ENCODE data around the gene DNAH2. TPM values are rescaled to one million over a fixed set of nuclear protein-coding genes. Genes with fewer than 3 reads are reported as not detected.
A peak's percentile ranks its signal among the peaks of the same experiment; 100 is the strongest.

Gene DNAH2
- total and polyA plus RNA-seq, 4 experiments from 2014 or later, result not detected

DNA sequence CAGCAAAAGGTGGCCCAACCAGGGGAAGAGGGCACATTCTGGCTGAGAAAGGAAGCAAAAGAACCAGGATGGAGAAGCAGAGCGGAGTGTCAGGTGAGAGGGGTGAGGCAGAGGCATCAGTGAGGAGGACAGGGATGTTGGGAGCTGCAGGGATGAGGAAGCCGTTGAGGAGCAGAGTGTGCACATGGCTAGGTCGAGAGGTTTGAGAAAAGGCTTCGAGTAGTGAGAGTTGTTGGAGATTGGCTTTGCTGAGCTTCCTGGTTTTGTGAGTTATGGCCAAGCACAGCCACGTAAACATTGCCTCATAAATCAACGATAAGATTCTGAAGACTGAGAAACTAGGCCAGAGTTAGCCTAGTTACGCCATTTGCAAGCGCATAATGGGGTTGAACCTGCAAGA lies 26.9 kb downstream of the DNAH2 start:
- DNase-seq, result no peak
- Mint-ChIP-seq H3K4me3 (no peak overlapping the region), H3K27ac (no peak overlapping the region), H3K4me1 (peaks cover 0 to 4% (median 2%) of the 10 kb centered on the region in 4 donors), H3K27me3 (peaks cover 14 to 18% of the 10 kb centered on the region in 2 donors), H3K36me3 (no peaks in the 10 kb centered on the region), H3K9me3 (no peaks in the 10 kb centered on the region)
- no peaks in the 10 kb centered on the region for H3K4me1 ChIP-seq (ENCODE audit: insufficient read depth, low read length)
- intact Hi-C loops (cut with micrococcal nuclease), result no loop called here
- no peak overlapping the region for H3K4me3 ChIP-seq (ENCODE audit: low read length in 2 of 2)
- no peaks in the 10 kb centered on the region for H3K9me3 ChIP-seq (ENCODE audit: control insufficient read depth in 1 of 2, low read length in 2 of 2)
- ChIA-PET POLR2A (ENCODE audit: partially characterized antibody) (interaction anchor here (1.3 kb wide), 1 partner anchor 91 kb away, joined by 4 read pairs; no protein-coding TSS in a partner anchor), CTCF (ENCODE audit: partially characterized antibody) (interaction anchor here (0.7 to 3.4 kb wide), 10 partner anchors 9 to 316 kb away, joined by 3 to 13 read pairs (median 5); partner anchors contain the start of gene RNF227)
- H3K27ac ChIP-seq (ENCODE audit: low read depth, low read length), result no peak overlapping the region
- no peaks in the 10 kb centered on the region for H3K36me3 ChIP-seq (ENCODE audit: insufficient read depth, low read length)
- H3K27me3 ChIP-seq (ENCODE audit: insufficient read depth, low read length), result no peaks in the 10 kb centered on the region

GRCh38 chr17:7745748-7746470 lies 28.4 kb downstream of the DNAH2 start:
- intact Hi-C loops (cut with micrococcal nuclease), result no loop called here
- H3K4me3 Mint-ChIP-seq, result no peak overlapping the region
- H3K4me1 Mint-ChIP-seq, result peaks cover 0 to 3% (median under 1%) of the 10 kb centered on the region in 4 donors
- Histone ChIP-seq H3K27me3 (ENCODE audit: insufficient read depth, low read length) (no peaks in the 10 kb centered on the region), H3K36me3 (ENCODE audit: insufficient read depth, low read length) (no peaks in the 10 kb centered on the region), H3K4me1 (ENCODE audit: insufficient read depth, low read length) (no peaks in the 10 kb centered on the region), H3K9me3 (ENCODE audit: control insufficient read depth in 1 of 2, low read length in 2 of 2) (no peaks in the 10 kb centered on the region), H3K4me3 (ENCODE audit: low read length in 2 of 2) (no peak overlapping the region), H3K27ac (ENCODE audit: low read depth, low read length) (no peak overlapping the region)
- H3K27ac Mint-ChIP-seq, result no peak overlapping the region
- peaks cover 6 to 10% of the 10 kb centered on the region in 2 donors for H3K27me3 Mint-ChIP-seq
- H3K36me3 Mint-ChIP-seq, result no peaks in the 10 kb centered on the region
- DNase-seq, result no peak
- ChIA-PET POLR2A (ENCODE audit: partially characterized antibody) (no interaction called here), CTCF (ENCODE audit: partially characterized antibody) (no interaction called here)
- H3K9me3 Mint-ChIP-seq, result no peaks in the 10 kb centered on the region

DNA sequence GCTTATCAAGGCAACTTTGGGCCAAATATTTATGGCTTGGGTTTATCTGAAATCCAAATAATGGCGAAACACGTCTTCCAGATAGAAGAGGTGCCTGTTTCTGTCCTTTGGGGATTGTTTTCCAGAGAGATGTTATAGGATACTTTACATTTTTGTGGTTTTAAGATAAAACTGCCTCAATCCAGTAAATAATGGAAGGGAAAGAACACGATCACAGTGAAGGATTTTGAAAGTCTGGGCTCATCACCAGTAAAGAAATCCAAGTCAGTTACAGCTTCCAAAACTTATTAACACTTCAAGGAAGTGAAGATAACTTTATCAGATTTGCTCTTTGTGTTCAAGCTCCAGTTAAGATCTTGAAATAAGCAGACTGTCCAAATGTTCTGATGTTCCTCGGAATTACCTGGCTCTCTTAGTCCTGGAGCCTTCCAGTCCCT lies 30.1 kb downstream of the DNAH2 start:
- DNase-seq, result no peak
- no peak overlapping the region for H3K27ac ChIP-seq (ENCODE audit: low read depth, low read length)
- Mint-ChIP-seq H3K27me3 (peaks cover 5 to 9% of the 10 kb centered on the region in 2 donors), H3K4me3 (no peak overlapping the region), H3K4me1 (peaks cover 0 to 3% (median under 1%) of the 10 kb centered on the region in 4 donors), H3K9me3 (peaks cover 0 to 2% (median 0%) of the 10 kb centered on the region in 8 donors), H3K27ac (no peak overlapping the region), H3K36me3 (no peaks in the 10 kb centered on the region)
- H3K4me3 ChIP-seq (ENCODE audit: low read length in 2 of 2), result no peak overlapping the region
- H3K9me3 ChIP-seq (ENCODE audit: control insufficient read depth in 1 of 2, low read length in 2 of 2), result no peaks in the 10 kb centered on the region
- intact Hi-C loops (cut with micrococcal nuclease), result no loop called here
- no peaks in the 10 kb centered on the region for H3K4me1 ChIP-seq (ENCODE audit: insufficient read depth, low read length)
- H3K36me3 ChIP-seq (ENCODE audit: insufficient read depth, low read length), result no peaks in the 10 kb centered on the region
- ChIA-PET POLR2A (ENCODE audit: partially characterized antibody) (no interaction called here), CTCF (ENCODE audit: partially characterized antibody) (interaction anchor here (1.3 kb wide), 1 partner anchor 294 kb away, joined by 5 read pairs; no protein-coding TSS in a partner anchor)
- no peaks in the 10 kb centered on the region for H3K27me3 ChIP-seq (ENCODE audit: insufficient read depth, low read length)

DNA sequence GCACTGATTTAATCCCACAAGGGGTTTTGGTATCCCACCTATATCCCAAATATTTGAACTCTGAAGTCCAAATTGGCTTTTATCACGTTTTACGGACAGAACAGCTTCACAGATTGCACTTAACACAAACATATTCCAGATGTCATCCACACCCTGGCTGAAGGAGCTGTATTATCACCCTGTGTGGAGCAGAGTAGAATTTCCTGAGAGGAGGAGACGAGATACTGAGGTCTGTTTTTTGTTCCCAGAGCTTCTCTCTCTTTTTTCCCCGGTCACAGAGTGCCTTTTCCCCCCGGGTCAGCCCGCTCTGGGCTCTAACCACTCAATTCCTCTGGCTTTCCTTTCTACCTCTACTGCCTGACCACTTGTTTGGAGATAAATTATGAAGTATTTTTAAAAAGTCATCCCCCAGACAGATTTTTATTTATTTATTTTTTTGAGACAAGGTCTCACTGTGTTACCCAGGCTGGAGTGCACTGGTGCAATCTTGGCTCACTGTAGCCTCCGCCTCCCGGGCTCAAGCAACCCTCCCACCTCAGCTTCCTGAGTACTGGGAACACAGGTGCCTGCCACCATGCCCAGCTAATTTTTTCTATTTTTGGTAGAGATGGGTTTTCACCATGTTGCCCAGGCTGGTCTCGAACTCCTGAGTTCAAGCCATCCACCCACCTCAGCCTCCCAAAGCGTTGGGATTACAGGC lies 30.7 kb downstream of the DNAH2 start:
- Histone ChIP-seq H3K9me3 (ENCODE audit: control insufficient read depth in 1 of 2, low read length in 2 of 2) (no peaks in the 10 kb centered on the region), H3K36me3 (ENCODE audit: insufficient read depth, low read length) (no peaks in the 10 kb centered on the region), H3K27me3 (ENCODE audit: insufficient read depth, low read length) (no peaks in the 10 kb centered on the region), H3K4me1 (ENCODE audit: insufficient read depth, low read length) (no peaks in the 10 kb centered on the region), H3K4me3 (ENCODE audit: low read length in 2 of 2) (no peak overlapping the region), H3K27ac (ENCODE audit: low read depth, low read length) (no peak overlapping the region)
- Mint-ChIP-seq H3K27me3 (peaks cover 5 to 11% of the 10 kb centered on the region in 2 donors), H3K9me3 (peaks cover 0 to 2% (median 0%) of the 10 kb centered on the region in 8 donors), H3K36me3 (no peaks in the 10 kb centered on the region), H3K4me3 (no peak overlapping the region), H3K4me1 (peaks cover 0 to 3% (median under 1%) of the 10 kb centered on the region in 4 donors), H3K27ac (no peak overlapping the region)
- DNase-seq, result no peak
- CTCF ChIA-PET (ENCODE audit: partially characterized antibody), result interaction anchor here (1.3 kb wide), 1 partner anchor 293 kb away, joined by 5 read pairs; no protein-coding TSS in a partner anchor
- intact Hi-C loops (cut with micrococcal nuclease), result no loop called here
- POLR2A ChIA-PET (ENCODE audit: partially characterized antibody), result no interaction called here

DNA sequence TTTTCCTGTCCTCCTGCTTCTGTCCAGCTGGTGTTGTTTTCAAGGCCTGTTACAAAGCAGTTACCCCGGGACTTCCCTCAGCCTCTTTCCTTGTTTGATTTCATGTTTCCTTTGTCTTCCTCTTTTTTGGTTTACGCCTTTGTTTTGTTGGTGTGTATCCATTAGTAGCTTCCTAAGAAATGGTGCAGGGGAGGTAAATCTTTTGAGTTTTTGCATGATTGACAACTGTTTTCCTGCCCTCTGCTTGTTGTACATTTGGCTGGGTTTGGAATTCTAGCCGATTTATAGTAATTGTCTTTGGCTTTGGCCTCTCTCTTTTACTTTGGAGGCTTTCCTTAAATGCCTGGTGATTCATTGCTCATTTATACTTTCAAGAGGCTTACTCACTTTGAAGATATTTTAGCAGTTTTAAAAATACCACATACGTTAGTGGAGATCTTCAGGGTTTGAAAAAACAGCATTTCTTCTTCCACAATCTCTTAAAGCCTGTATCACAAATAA lies 32.8 kb downstream of the DNAH2 start:
- POLR2A ChIA-PET (ENCODE audit: partially characterized antibody), result no interaction called here
- intact Hi-C loops (cut with micrococcal nuclease), result no loop called here
- no peak overlapping the region for H3K4me3 ChIP-seq (ENCODE audit: low read length in 2 of 2)

GRCh38 chr17:7754656-7755055 lies 37.1 kb downstream of the DNAH2 start:
- Histone ChIP-seq H3K9me3 (ENCODE audit: control insufficient read depth in 1 of 2, low read length in 2 of 2) (no peaks in the 10 kb centered on the region), H3K27ac (ENCODE audit: low read depth, low read length) (no peak overlapping the region), H3K36me3 (ENCODE audit: insufficient read depth, low read length) (no peaks in the 10 kb centered on the region), H3K27me3 (ENCODE audit: insufficient read depth, low read length) (no peaks in the 10 kb centered on the region), H3K4me1 (ENCODE audit: insufficient read depth, low read length) (no peaks in the 10 kb centered on the region), H3K4me3 (ENCODE audit: low read length in 2 of 2) (no peak overlapping the region)
- CTCF ChIA-PET (ENCODE audit: partially characterized antibody), result no interaction called here
- no peaks in the 10 kb centered on the region for H3K4me1 Mint-ChIP-seq
- no peak overlapping the region for H3K27ac Mint-ChIP-seq
- DNase-seq, result no peak
- POLR2A ChIA-PET (ENCODE audit: partially characterized antibody), result no interaction called here
- H3K9me3 Mint-ChIP-seq, result peaks cover 0 to 2% (median 0%) of the 10 kb centered on the region in 8 donors
- intact Hi-C loops (cut with micrococcal nuclease), result no loop called here
- H3K27me3 Mint-ChIP-seq, result peaks cover 4 to 11% of the 10 kb centered on the region in 2 donors
- H3K36me3 Mint-ChIP-seq, result no peaks in the 10 kb centered on the region
- no peak overlapping the region for H3K4me3 Mint-ChIP-seq

More for the DNA sequence above, 32.8 kb downstream of the DNAH2 start:
- peaks cover 0 to 2% (median 0%) of the 10 kb centered on the region in 8 donors for H3K9me3 Mint-ChIP-seq
- no peaks in the 10 kb centered on the region for H3K27me3 ChIP-seq (ENCODE audit: insufficient read depth, low read length)
- DNase-seq, result no peak
- no peaks in the 10 kb centered on the region for H3K36me3 Mint-ChIP-seq
- H3K27ac Mint-ChIP-seq, result peak overlapping the region in 1 of 7 donors; percentile 78
- CTCF ChIA-PET (ENCODE audit: partially characterized antibody), result no interaction called here
- no peak overlapping the region for H3K4me3 Mint-ChIP-seq
- H3K9me3 ChIP-seq (ENCODE audit: control insufficient read depth in 1 of 2, low read length in 2 of 2), result no peaks in the 10 kb centered on the region
- no peaks in the 10 kb centered on the region for H3K36me3 ChIP-seq (ENCODE audit: insufficient read depth, low read length)
- no peaks in the 10 kb centered on the region for H3K4me1 Mint-ChIP-seq
- no peaks in the 10 kb centered on the region for H3K4me1 ChIP-seq (ENCODE audit: insufficient read depth, low read length)
- H3K27me3 Mint-ChIP-seq, result peaks cover 6 to 9% of the 10 kb centered on the region in 2 donors
- no peak overlapping the region for H3K27ac ChIP-seq (ENCODE audit: low read depth, low read length)
